IMR-90 (cell line): Measurements from ENCODE around the gene ACYP2. TPM values are rescaled to one million over a fixed set of nuclear protein-coding genes. Genes with fewer than 3 reads are reported as not detected.

ENCODE experiments used
- ATAC-seq: fragments of 200-7000 bp; cut with Tn5 transposase; 2 replicates; pipeline ENCODE4 v1.9.1; 2020; ENCODE audit warnings: low read depth, mild to moderate bottlenecking, moderate library complexity
- BruUV-seq: library from RNA; stranded (reverse); fragments of 400-500 nt; replicated peaks from 2 replicates; lab custom pipeline; 2021; lab: Mats Ljungman, UMichigan
- CTCF ChIA-PET: fragments of 300-600 bp; formaldehyde crosslinking; extraction: SDS; loops from one replicate; lab custom pipeline; 2021; ENCODE audit warnings: antibody characterized with exemption; lab: Yijun Ruan, JAX
- POLR2A ChIA-PET: fragments of 300-600 bp; sonication (Branson Sonifier 250); formaldehyde crosslinking; loops from one replicate; lab custom pipeline; 2022; ENCODE audit warnings: antibody characterized with exemption; ENCODE audit not compliant: unreplicated experiment; lab: Charles Lee
- DNase-seq: peaks from one replicate; pipeline ENCODE4 v3.0.0; 2013
- H2AFZ ChIP-seq: replicated peaks from 2 replicates; pipeline ENCODE3; 2013; ENCODE audit warnings: low read length, mild to moderate bottlenecking; ENCODE audit not compliant: poor library complexity
- H2AK5ac ChIP-seq: 2 replicates; pipeline ENCODE4 v1.6.1; 2013; ENCODE audit warnings: low read depth, low read length, inconsistent platforms
- H2AK9ac ChIP-seq: replicated peaks from 2 replicates; pipeline ENCODE3; 2013; ENCODE audit warnings: mild to moderate bottlenecking, low read depth, low read length, moderate library complexity; ENCODE audit not compliant: poor library complexity
- H2BK120ac ChIP-seq: 2 replicates; pipeline ENCODE4 v1.6.1; 2013; ENCODE audit warnings: low read depth, low read length, inconsistent platforms
- H2BK15ac ChIP-seq: 3 replicates; pipeline ENCODE4 v1.6.1; 2013; ENCODE audit warnings: low read depth, low read length, inconsistent platforms
- H2BK20ac ChIP-seq: 2 replicates; pipeline ENCODE4 v1.6.1; 2013; ENCODE audit warnings: low read depth, mild to moderate bottlenecking, inconsistent platforms, low read length, moderate library complexity
- H2BK5ac ChIP-seq: 2 replicates; pipeline ENCODE4 v1.6.1; 2013; ENCODE audit warnings: mild to moderate bottlenecking, low read depth, low read length, inconsistent platforms; ENCODE audit not compliant: poor library complexity, severe bottlenecking
- H3K14ac ChIP-seq: replicated peaks from 2 replicates; pipeline ENCODE4 v1.6.1; 2013; ENCODE audit warnings: low read depth, low read length, inconsistent platforms
- H3K18ac ChIP-seq: 2 replicates; pipeline ENCODE4 v1.6.1; 2013; ENCODE audit warnings: low read depth, low read length, control low read depth
- H3K23ac ChIP-seq: 2 replicates; pipeline ENCODE4 v1.6.1; 2013; ENCODE audit warnings: low read depth, low read length, inconsistent platforms
- H3K27ac ChIP-seq: 2 replicates; pipeline ENCODE4 v1.5.1; 2013; ENCODE audit warnings: mild to moderate bottlenecking, control low read depth, low read length; ENCODE audit not compliant: insufficient read depth
- H3K27me3 ChIP-seq: 2 replicates; pipeline ENCODE4 v1.6.1; 2013; ENCODE audit warnings: low read length; ENCODE audit not compliant: control insufficient read depth, insufficient read depth
- H3K36me3 ChIP-seq: 2 replicates; pipeline ENCODE4 v1.6.1; 2013; ENCODE audit warnings: low read length, mixed read lengths; ENCODE audit not compliant: control insufficient read depth, insufficient read depth
- H3K4ac ChIP-seq: 2 replicates; pipeline ENCODE4 v1.6.1; 2013; ENCODE audit warnings: low read depth, low read length, inconsistent platforms
- H3K4me1 ChIP-seq: 2 replicates; pipeline ENCODE4 v1.6.1; 2013; ENCODE audit warnings: low read length, mixed read lengths; ENCODE audit not compliant: control insufficient read depth, insufficient read depth
- H3K4me2 ChIP-seq: 2 replicates; pipeline ENCODE4 v1.6.1; 2013; ENCODE audit warnings: low read depth, mild to moderate bottlenecking, control low read depth, low read length, moderate library complexity
- H3K4me3 ChIP-seq: 2 replicates; pipeline ENCODE4 v1.5.1; 2013; ENCODE audit warnings: low read depth, mild to moderate bottlenecking, control low read depth, low read length, moderate library complexity; ENCODE audit not compliant: insufficient read depth
- H3K56ac ChIP-seq: 2 replicates; pipeline ENCODE4 v1.6.1; 2013; ENCODE audit warnings: low read length, inconsistent platforms; ENCODE audit not compliant: insufficient read depth; ENCODE audit errors: extremely low read depth
- H3K79me1 ChIP-seq, 2 experiments: 2 replicates each; pipeline ENCODE4 v1.6.1; 2013; ENCODE audit warnings: low read length in 2 of 2, inconsistent platforms in 1 of 2, low read depth in 1 of 2
- H3K9ac ChIP-seq: 2 replicates; pipeline ENCODE4 v1.6.1; 2013; ENCODE audit warnings: low read depth, low read length, control low read depth
- H3K9me1 ChIP-seq: 2 replicates; pipeline ENCODE4 v1.6.1; 2013; ENCODE audit warnings: low read length, inconsistent platforms; ENCODE audit not compliant: insufficient read depth
- H3K9me3 ChIP-seq: 2 replicates; pipeline ENCODE4 v1.6.1; 2013; ENCODE audit warnings: low read length; ENCODE audit not compliant: control insufficient read depth, insufficient read depth
- H4K20me1 ChIP-seq: 2 replicates; pipeline ENCODE4 v1.6.1; 2013; ENCODE audit warnings: low read length, inconsistent platforms; ENCODE audit not compliant: insufficient read depth
- H4K5ac ChIP-seq: 2 replicates; pipeline ENCODE4 v1.6.1; 2013; ENCODE audit warnings: mild to moderate bottlenecking, low read depth, low read length, control low read depth
- H4K8ac ChIP-seq, 2 experiments: 2 replicates each; pipeline ENCODE4 v1.6.1; 2013; ENCODE audit warnings: low read depth in 2 of 2, low read length in 2 of 2, control low read depth in 1 of 2, inconsistent platforms in 1 of 2
- H4K91ac ChIP-seq: 2 replicates; pipeline ENCODE4 v1.6.1; 2013; ENCODE audit warnings: low read depth, low read length, inconsistent platforms; ENCODE audit not compliant: insufficient read depth
- BHLHE40 ChIP-seq: fragments of 150-350 bp; IDR thresholded peaks from 2 replicates; pipeline ENCODE4 v1.6.1; 2016; ENCODE audit warnings: mild to moderate bottlenecking, low read depth, low read length
- ELK1 ChIP-seq: fragments of 150-350 bp; IDR thresholded peaks from 2 replicates; pipeline ENCODE4 v1.6.1; 2016; ENCODE audit warnings: low read depth, mild to moderate bottlenecking, low read length, moderate library complexity, borderline replicate concordance
- MAFK ChIP-seq: IDR thresholded peaks from 2 replicates; pipeline ENCODE4 v1.6.1; 2012; ENCODE audit warnings: low read depth, low read length, improper control_type of control experiment
- NFE2L2 ChIP-seq: fragments of 150-350 bp; IDR thresholded peaks from 2 replicates; pipeline ENCODE4 v1.6.1; 2016; ENCODE audit warnings: low read depth, mild to moderate bottlenecking, low read length
- POLR2A ChIP-seq: IDR thresholded peaks from 2 replicates; pipeline ENCODE4 v1.6.1; 2012; ENCODE audit warnings: mild to moderate bottlenecking, low read depth, low read length
- RAD21 ChIP-seq: IDR thresholded peaks from 2 replicates; pipeline ENCODE4 v1.6.1; 2012; ENCODE audit warnings: low read length, improper control_type of control experiment
- RFX5 ChIP-seq: IDR thresholded peaks from 2 replicates; pipeline ENCODE4 v1.8.0; 2012; ENCODE audit warnings: low read depth, mild to moderate bottlenecking, low read length, moderate library complexity
- SMC3 ChIP-seq: fragments of 150-350 bp; IDR thresholded peaks from 2 replicates; pipeline ENCODE4 v1.6.1; 2016; ENCODE audit warnings: low read depth, mild to moderate bottlenecking, antibody characterized with exemption, low read length, moderate library complexity
- WGBS, 2 experiments: methylation state at CpG; one replicate each; pipeline versions ENCODE4 v1.1.5 to v1.1.7; 2013; ENCODE audit warnings: missing lambda C conversion rate in 2 of 2; ENCODE audit not compliant: insufficient read length in 1 of 2; ENCODE audit errors: extremely low coverage in 2 of 2; 5-methylcytosine and 5-hydroxymethylcytosine counted together
- dilution Hi-C: fragments of 300-500 bp; cut with HindIII; formaldehyde crosslinking; loops from one replicate; pipeline ENCODE4 v1.14.3; 2018; ENCODE audit warnings: low sequenced_read_pairs; ENCODE audit not compliant: unreplicated experiment
- in situ Hi-C: fragments of 300-500 bp; cut with MboI; formaldehyde crosslinking; loops from 3 replicates; pipeline ENCODE4 v1.14.3; 2019; ENCODE audit warnings: low sequenced_read_pairs, inconsistent platforms, mixed read lengths
- intact Hi-C: fragments of 100-400 bp; cut with micrococcal nuclease; formaldehyde crosslinking; loops from 2 replicates; pipeline ENCODE4 v1.10.0; 2022
- polyA plus RNA-seq, 3 experiments: library from polyadenylated mRNA; depleted of rRNA; stranded (reverse); fragments of >200 nt; gene quantifications; 2 replicates each; pipeline ENCODE4 v1.2.3, GENCODE V29; 2012; ENCODE audit warnings: low replicate concordance in 1 of 3
- total RNA-seq: library from RNA; depleted of rRNA; stranded (reverse); fragments of >200 nt; gene quantifications from 2 replicates; pipeline ENCODE4 v1.2.3, GENCODE V29; 2012
- TF ChIP-seq, protein P1 (sequence below): fragments of 150-350 bp; IDR thresholded peaks from 2 replicates; pipeline ENCODE4 v1.6.1; 2017; ENCODE audit warnings: mild to moderate bottlenecking, antibody characterized with exemption, low read length, low read depth
- TF ChIP-seq, protein P2 (sequence below): conservative IDR thresholded peaks from 2 replicates; pipeline ENCODE4 v1.5.1; 2012; ENCODE audit warnings: mild to moderate bottlenecking, low read depth, low read length, improper control_type of control experiment

The ACYP2 gene
- total and polyA plus RNA-seq, 2 of the 4 experiments (the other 2 are of a cell fraction), result 3.9 to 7.4 TPM

DNA sequence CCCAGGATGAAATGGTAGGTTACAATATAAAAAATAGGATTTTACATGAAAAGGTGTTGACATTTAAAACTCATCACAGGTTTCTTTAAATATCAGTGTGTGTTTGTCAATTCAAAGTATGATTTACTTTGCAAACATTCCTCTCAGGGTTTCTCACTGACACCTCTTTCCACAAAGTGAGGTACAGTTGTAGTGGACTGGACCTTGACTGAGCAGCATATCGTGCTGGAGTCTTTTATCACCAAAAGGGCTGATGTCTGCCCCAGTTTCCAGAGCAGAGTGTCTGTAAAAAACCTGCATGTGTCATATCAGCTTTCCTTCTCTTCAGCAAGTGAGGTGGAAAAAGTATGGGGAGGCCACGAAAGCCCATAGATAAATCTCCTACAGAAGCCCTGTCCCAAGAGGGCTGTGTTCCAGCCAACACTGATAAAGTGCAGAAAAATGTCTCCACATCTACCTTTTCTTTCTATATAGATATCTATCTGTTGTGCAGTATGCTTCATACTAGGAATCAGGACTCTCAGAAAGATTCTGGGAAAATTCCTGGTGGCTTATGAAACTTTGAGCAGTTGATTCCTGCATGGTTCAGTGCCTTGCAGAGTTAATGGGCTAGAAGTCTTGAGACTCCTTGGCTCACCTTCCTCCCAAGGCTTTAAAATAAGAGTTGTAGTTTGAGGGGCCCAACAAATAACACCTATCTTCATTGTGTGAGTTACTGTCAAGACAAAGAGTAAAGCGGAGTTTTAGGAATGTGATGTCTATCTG is 6.9 kb downstream of the ACYP2 start:
- peak overlapping the region; percentile 58 for H3K14ac ChIP-seq
- H3K4ac ChIP-seq, result peak overlapping the region; percentile 71
- peak overlapping the region in 1 of 2 experiments; percentile 70; a peak in 2 of 4 replicates for H4K8ac ChIP-seq
- intact Hi-C loops, result no loop called here
- WGBS, 2 experiments, result no CpG with 5 or more reads among the region's 3 CpGs
- H4K5ac ChIP-seq, result no peak overlapping the region
- 0 out of 2 replicates have a peak, but pooled peaks cover 4% of the 10 kb centered on the region for H3K9me1 ChIP-seq
- TF ChIP-seq BHLHE40, result no peak
- TF ChIP-seq, protein P1, sequence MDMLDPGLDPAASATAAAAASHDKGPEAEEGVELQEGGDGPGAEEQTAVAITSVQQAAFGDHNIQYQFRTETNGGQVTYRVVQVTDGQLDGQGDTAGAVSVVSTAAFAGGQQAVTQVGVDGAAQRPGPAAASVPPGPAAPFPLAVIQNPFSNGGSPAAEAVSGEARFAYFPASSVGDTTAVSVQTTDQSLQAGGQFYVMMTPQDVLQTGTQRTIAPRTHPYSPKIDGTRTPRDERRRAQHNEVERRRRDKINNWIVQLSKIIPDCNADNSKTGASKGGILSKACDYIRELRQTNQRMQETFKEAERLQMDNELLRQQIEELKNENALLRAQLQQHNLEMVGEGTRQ, result no peak
- TF ChIP-seq POLR2A, result no peak
- TF ChIP-seq, protein P2, sequence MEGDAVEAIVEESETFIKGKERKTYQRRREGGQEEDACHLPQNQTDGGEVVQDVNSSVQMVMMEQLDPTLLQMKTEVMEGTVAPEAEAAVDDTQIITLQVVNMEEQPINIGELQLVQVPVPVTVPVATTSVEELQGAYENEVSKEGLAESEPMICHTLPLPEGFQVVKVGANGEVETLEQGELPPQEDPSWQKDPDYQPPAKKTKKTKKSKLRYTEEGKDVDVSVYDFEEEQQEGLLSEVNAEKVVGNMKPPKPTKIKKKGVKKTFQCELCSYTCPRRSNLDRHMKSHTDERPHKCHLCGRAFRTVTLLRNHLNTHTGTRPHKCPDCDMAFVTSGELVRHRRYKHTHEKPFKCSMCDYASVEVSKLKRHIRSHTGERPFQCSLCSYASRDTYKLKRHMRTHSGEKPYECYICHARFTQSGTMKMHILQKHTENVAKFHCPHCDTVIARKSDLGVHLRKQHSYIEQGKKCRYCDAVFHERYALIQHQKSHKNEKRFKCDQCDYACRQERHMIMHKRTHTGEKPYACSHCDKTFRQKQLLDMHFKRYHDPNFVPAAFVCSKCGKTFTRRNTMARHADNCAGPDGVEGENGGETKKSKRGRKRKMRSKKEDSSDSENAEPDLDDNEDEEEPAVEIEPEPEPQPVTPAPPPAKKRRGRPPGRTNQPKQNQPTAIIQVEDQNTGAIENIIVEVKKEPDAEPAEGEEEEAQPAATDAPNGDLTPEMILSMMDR, result no peak
- TF ChIP-seq RAD21, result no peak
- TF ChIP-seq SMC3, result no peak
- TF ChIP-seq MAFK, result no peak
- TF ChIP-seq RFX5, result no peak
- TF ChIP-seq ELK1, result no peak
- TF ChIP-seq NFE2L2, result no peak
- H3K56ac ChIP-seq, result peak overlapping the region; percentile 23; the same call in 1 of the 2 replicates
- peak overlapping the region; percentile 25; the same call in 1 of the 2 replicates for H2AK5ac ChIP-seq
- H3K27ac ChIP-seq, result no peak overlapping the region
- no peaks in the 10 kb centered on the region for H4K20me1 ChIP-seq
- H2BK5ac ChIP-seq, result peak overlapping the region; percentile 93
- peak overlapping the region; percentile 80 for H2BK20ac ChIP-seq
- H4K91ac ChIP-seq, result peak overlapping the region; percentile 58; the same call in 1 of the 2 replicates
- POLR2A ChIA-PET, result no interaction called here
- no peaks in the 10 kb centered on the region for H3K79me1 ChIP-seq
- ATAC-seq, result peak; percentile 59
- no peak overlapping the region for H2AK9ac ChIP-seq
- in situ Hi-C loops, result no loop called here
- no peak overlapping the region for H3K9ac ChIP-seq
- peak overlapping the region; percentile 69 for H2AFZ ChIP-seq
- H3K9me3 ChIP-seq, result peaks cover 5% of the 10 kb centered on the region; the same call in 1 of the 2 replicates
- peak overlapping the region; percentile 92 for H2BK120ac ChIP-seq
- no peak overlapping the region for H3K4me3 ChIP-seq
- dilution Hi-C loops, result no loop called here
- peak overlapping the region; percentile 54; the same call in 1 of the 3 replicates for H2BK15ac ChIP-seq
- no TSS peak for BruUV-seq
- peak overlapping the region; percentile 19; the same call in 1 of the 2 replicates for H3K23ac ChIP-seq
- DNase-seq, result no peak
- no peaks in the 10 kb centered on the region for H3K27me3 ChIP-seq
- H3K18ac ChIP-seq, result peak overlapping the region; percentile 26; the same call in 1 of the 2 replicates
- CTCF ChIA-PET, result no interaction called here
- H3K36me3 ChIP-seq, result no peaks in the 10 kb centered on the region
- no peak overlapping the region for H3K4me2 ChIP-seq
- peaks cover 2% of the 10 kb centered on the region; the same call in 1 of the 2 replicates for H3K4me1 ChIP-seq
